Large intestine (tissue), 3 donors: ENCODE measurements around the gene FKBP10. TPM values are rescaled to one million over a fixed set of nuclear protein-coding genes. Genes with fewer than 3 reads are reported as not detected.

Source experiments
- DNase-seq, 2 donors: peaks; one replicate each; pipeline versions ENCODE4 v3.0.0 to v3.0.0-alpha.2; 2013
- H3K27ac ChIP-seq: one replicate; pipeline ENCODE4 v1.5.1; 2013; ENCODE audit warnings: low read length
- H3K27me3 ChIP-seq: 2 replicates; pipeline ENCODE4 v1.6.1; 2013; ENCODE audit warnings: low read length; ENCODE audit not compliant: control insufficient read depth, insufficient read depth
- H3K36me3 ChIP-seq: 2 replicates; pipeline ENCODE4 v1.6.1; 2013; ENCODE audit warnings: low read length; ENCODE audit not compliant: control insufficient read depth, insufficient read depth
- H3K4me1 ChIP-seq: one replicate; pipeline ENCODE4 v1.6.1; 2013; ENCODE audit warnings: low read length; ENCODE audit not compliant: control insufficient read depth, insufficient read depth
- H3K4me3 ChIP-seq: one replicate; pipeline ENCODE4 v1.5.1; 2013; ENCODE audit warnings: low read length
- H3K9me3 ChIP-seq: one replicate; pipeline ENCODE4 v1.6.1; 2013; ENCODE audit warnings: mild to moderate bottlenecking, low read depth, low read length, moderate library complexity; ENCODE audit not compliant: control insufficient read depth
- WGBS: methylation state at CpG from one replicate; pipeline ENCODE4 v1.1.5; 2013; ENCODE audit warnings: low lambda C conversion rate; ENCODE audit not compliant: insufficient coverage; 5-methylcytosine and 5-hydroxymethylcytosine counted together
- polyA plus RNA-seq: library from polyadenylated mRNA; unstranded; fragments of 120-200 nt; gene quantifications from one replicate; pipeline ENCODE4 v1.2.1, GENCODE V29; 2013

Gene FKBP10
- polyA plus RNA-seq, 1 donor: 43.2 TPM

DNA sequence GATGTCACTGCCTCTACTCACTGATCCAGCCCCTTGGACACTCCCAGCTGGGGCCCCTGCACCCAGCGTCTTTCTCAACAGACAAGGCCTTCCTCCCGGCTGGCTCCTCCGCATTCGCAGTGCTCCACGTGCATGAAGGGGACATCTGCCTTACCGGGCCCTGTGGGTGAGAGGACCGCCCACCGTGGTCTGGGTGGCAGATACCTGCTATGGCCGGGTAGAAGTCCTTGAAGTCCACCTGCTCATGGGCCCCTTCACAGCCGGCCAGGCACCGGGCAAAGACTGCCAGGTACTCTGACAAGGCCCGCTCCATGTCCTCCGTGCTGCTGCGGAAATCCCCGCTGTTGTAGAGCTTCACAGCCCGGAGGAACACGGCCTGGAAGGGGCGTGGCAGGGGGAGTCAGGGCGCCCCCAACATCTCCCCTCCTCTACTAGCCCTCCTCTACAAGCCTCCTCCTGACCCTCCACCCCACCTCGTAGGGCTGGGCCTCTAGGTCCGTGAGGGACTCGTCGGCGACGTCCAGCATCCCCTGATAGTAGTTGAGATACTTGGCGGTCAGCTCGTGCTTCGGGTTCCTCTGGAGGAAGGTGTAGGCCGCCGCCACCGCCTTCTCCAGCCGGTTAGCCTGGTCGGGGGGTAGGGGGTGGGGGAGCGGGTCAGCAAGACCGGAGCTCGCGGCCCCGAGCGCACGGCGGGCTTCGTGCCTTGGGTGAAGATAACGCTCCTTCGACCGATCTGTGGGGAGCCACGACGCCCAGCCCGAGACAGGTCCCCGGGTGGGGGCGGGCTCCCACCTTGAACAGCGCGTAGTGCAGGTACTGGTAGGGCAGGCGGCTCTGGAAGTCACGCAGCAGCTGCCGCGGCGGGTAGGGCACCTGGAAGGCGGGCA, 1.9 kb upstream of the FKBP10 start:
- Histone ChIP-seq H3K4me3 (peak overlapping the region; percentile 60), H3K27me3 (no peaks in the 10 kb centered on the region), H3K36me3 (peaks cover 11% of the 10 kb centered on the region), H3K4me1 (peaks cover 31% of the 10 kb centered on the region), H3K27ac (peak overlapping the region; percentile 51), H3K9me3 (peaks cover 5% of the 10 kb centered on the region)
- no CpG with 5 or more reads among the region's 58 CpGs for WGBS
- no peak for DNase-seq

DNA sequence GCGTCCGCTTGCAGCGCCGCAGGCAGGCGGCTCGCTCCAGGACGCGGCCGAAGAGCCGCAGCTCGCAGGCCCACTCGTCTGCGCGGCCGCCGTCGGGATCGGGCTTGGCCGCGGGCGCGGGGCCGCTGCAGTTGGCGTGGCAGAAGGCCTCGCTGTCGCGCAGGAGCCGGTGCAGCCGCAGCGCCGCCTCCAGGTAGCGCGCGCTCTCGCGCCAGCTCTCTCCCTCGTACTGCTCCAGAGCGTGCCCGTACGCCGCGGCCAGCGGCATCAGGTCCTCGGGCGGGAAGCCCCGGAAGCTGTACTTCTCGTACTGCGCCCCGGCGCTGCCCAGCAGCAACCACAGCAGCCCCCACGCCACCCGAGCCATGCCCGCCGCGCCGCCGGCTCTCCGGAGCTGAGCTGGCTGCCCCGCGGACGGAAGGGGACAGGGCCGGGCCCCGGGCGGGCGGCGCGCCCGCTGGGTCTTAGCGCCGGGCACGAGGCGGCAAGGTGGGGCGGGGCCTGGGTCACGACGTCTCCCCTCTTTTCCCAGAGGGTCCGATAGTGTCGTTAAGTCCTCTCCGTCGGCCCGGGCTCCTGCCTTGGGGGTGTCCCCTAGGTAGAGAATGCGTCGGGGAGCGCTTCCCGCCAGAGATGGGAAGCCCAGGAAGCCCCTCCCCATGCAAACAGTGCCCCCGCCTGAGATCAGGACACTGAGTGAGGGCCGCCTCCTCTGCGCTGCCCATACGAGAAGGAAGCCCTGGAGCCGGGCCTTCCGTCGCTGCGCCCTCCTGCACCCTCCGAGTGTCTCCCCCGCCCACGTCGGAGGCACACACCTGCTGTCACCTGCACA, 1.0 kb upstream of the FKBP10 start, which contains the start of gene P3H4:
P3H4 (minus strand) TSS at position 401 of the 832 bp plus-strand sequence; CDS start at position 367, 34 bp downstream.
- Histone ChIP-seq H3K36me3 (peaks cover 9% of the 10 kb centered on the region), H3K9me3 (peaks cover 5% of the 10 kb centered on the region), H3K27ac (peak within 1 kb of the TSS; percentile 64), H3K4me1 (peaks cover 27% of the 10 kb centered on the region), H3K4me3 (peak within 1 kb of the TSS; percentile 60), H3K27me3 (no peaks in the 10 kb centered on the region)
- WGBS: no CpG with 5 or more reads among the region's 96 CpGs
- peak; percentile 85 to 94 for DNase-seq

DNA sequence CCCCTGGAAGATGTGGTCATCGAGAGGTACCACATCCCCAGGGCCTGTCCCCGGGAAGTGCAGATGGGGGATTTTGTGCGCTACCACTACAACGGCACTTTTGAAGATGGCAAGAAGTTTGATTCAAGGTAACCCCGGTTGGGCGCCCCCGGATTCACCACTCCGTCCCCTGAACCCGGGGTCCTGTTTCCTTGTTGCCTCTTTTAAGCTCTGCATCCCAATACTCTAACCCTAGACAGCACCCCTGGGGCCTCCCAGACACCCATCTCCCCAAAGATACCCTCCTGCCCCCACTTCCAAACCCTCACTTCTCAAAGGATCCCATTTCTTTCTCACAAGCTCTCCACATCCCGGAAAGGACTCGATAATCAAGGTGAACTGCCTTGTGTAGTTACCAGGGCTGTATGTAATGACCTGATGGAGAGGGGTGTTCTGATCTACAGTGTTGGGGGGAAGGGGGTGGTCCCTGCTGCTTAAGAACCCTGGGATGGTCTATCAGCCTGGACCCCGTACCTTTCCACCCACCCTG, 412 bp downstream of the FKBP10 start:
- peaks cover 22% of the 10 kb centered on the region for H3K4me1 ChIP-seq
- DNase-seq: no peak
- peak overlapping the region; percentile 64 for H3K27ac ChIP-seq
- H3K36me3 ChIP-seq: peaks cover 14% of the 10 kb centered on the region
- no CpG with 5 or more reads among the region's 12 CpGs for WGBS
- H3K9me3 ChIP-seq: peaks cover 5% of the 10 kb centered on the region
- H3K4me3 ChIP-seq: peak overlapping the region; percentile 60
- no peaks in the 10 kb centered on the region for H3K27me3 ChIP-seq

DNA sequence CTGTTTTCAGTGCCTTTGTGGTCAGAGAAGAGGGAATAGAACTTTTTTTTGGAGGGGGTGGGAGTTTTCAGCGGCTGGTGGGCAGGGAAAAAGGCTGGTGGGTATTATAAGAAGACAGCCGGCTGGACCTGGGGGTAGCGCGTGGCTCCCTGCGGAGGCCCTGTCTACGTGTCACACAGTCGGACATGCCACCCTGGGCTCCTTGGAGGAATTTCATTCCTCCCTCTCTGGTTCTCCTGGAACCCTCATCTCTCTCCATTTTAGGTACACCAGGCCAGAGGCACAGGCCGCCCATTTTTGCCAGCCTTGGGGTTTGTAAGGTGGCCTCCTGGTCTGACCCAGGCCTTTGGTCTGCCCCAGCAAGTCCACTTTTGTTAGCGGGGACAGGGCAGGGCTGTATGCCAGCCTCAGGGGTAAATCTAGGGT, 908 bp downstream of the FKBP10 start:
- H3K27me3 ChIP-seq: no peaks in the 10 kb centered on the region
- no peak for DNase-seq
- H3K4me1 ChIP-seq: peaks cover 22% of the 10 kb centered on the region
- H3K4me3 ChIP-seq: peak overlapping the region; percentile 60
- WGBS: no CpG with 5 or more reads among the region's 9 CpGs
- peaks cover 5% of the 10 kb centered on the region for H3K9me3 ChIP-seq
- H3K27ac ChIP-seq: no peak overlapping the region
- peaks cover 12% of the 10 kb centered on the region for H3K36me3 ChIP-seq

DNA sequence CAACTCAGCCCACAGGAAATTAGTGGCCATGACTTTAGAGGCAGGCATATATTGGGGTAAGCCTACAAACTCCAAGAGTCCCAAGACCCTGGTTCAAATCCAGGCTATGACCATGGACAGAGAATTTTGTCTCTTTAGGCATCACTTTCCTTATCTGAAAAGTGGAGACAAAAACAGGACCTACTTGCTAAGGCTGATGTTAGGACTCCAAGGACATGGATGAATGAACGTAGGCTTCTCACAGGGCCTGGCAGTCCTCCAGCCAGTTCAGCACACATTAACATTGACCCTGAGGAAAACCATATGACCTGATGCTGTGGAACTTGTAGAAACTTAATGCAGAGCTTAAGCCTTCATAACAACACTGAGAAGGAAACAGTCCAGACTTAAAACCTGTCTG, 1.4 kb downstream of the FKBP10 start:
- DNase-seq: no peak
- no peak overlapping the region for H3K4me3 ChIP-seq

DNA sequence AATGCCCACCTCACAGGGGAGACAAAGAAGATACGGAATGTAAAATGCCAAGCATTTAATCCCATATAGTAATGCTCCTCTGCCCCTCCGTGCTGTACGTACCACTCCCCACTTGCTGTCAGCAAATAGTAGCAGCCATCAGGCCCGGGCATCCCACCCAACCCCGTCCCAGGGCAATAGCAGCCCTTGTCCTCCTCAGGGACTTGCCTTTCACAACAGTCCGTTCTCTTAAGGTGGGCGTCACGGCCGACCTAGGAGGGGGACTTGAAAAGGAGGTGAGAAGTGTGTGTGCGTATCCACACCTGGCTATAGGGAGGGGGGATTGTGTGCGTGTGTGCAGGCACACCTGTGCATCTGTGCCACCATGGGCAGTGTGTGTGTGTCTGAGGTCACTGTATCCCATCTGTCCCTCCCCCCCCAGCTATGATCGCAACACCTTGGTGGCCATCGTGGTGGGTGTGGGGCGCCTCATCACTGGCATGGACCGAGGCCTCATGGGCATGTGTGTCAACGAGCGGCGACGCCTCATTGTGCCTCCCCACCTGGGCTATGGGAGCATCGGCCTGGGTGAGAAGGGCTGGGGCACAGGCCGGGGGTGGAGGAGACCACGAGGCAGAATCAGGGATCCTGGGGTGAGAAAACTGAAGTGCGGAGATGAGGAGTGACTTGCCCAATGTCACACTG, 4.0 kb downstream of the FKBP10 start:
- Histone ChIP-seq H3K27me3 (no peaks in the 10 kb centered on the region), H3K9me3 (no peaks in the 10 kb centered on the region), H3K36me3 (peaks cover 15% of the 10 kb centered on the region), H3K27ac (no peak overlapping the region), H3K4me1 (peaks cover 12% of the 10 kb centered on the region), H3K4me3 (no peak overlapping the region)
- no CpG with 5 or more reads among the region's 23 CpGs for WGBS
- no peak for DNase-seq

More for the DNA sequence above, 1.4 kb downstream of the FKBP10 start:
- H3K27ac ChIP-seq: no peak overlapping the region
- peaks cover 22% of the 10 kb centered on the region for H3K4me1 ChIP-seq
- WGBS: no CpG with 5 or more reads among the region's 1 CpG
- H3K9me3 ChIP-seq: peaks cover 5% of the 10 kb centered on the region
- peaks cover 10% of the 10 kb centered on the region for H3K36me3 ChIP-seq
- no peaks in the 10 kb centered on the region for H3K27me3 ChIP-seq

DNA sequence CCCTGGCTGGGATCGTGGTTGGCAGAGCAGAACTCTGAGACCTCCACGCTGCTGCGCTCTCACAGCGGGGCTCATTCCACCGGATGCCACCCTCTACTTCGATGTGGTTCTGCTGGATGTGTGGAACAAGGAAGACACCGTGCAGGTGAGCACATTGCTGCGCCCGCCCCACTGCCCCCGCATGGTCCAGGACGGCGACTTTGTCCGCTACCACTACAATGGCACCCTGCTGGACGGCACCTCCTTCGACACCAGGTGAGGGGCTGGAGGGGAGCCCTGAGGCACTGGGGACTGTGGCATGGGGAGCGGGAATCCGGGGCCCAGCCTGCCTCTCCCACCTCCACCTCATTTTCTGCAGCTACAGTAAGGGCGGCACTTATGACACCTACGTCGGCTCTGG, 5.2 kb downstream of the FKBP10 start:
- Histone ChIP-seq H3K4me1 (peaks cover 5% of the 10 kb centered on the region), H3K4me3 (no peak overlapping the region), H3K36me3 (peaks cover 15% of the 10 kb centered on the region), H3K27ac (no peak overlapping the region), H3K9me3 (no peaks in the 10 kb centered on the region), H3K27me3 (no peaks in the 10 kb centered on the region)
- no peak for DNase-seq
- no CpG with 5 or more reads among the region's 20 CpGs for WGBS

DNA sequence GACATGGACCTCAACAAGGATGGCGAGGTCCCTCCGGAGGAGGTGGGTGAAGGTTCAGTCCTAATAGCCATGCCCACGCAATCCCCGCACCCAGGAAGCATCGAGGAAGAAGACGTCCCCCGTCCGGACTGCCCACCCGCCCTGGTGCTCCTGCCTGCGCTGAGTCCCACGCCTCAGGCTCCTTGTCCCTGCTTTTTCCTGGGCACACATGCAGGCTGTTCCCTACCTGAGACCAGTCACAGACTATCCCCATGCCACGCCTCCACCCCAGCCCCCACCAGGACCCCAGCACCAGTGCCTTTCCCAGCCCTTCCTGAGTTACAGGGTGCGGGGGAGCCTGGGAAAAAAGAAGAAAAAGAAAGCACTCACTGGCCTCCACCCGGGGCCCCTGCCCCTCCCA, 9.0 kb downstream of the FKBP10 start:
- H3K9me3 ChIP-seq: no peaks in the 10 kb centered on the region
- DNase-seq: no peak
- peaks cover 29% of the 10 kb centered on the region for H3K36me3 ChIP-seq
- no peaks in the 10 kb centered on the region for H3K27me3 ChIP-seq
- no peaks in the 10 kb centered on the region for H3K4me1 ChIP-seq
- H3K27ac ChIP-seq: no peak overlapping the region
- WGBS: no CpG with 5 or more reads among the region's 14 CpGs
- H3K4me3 ChIP-seq: no peak overlapping the region

DNA sequence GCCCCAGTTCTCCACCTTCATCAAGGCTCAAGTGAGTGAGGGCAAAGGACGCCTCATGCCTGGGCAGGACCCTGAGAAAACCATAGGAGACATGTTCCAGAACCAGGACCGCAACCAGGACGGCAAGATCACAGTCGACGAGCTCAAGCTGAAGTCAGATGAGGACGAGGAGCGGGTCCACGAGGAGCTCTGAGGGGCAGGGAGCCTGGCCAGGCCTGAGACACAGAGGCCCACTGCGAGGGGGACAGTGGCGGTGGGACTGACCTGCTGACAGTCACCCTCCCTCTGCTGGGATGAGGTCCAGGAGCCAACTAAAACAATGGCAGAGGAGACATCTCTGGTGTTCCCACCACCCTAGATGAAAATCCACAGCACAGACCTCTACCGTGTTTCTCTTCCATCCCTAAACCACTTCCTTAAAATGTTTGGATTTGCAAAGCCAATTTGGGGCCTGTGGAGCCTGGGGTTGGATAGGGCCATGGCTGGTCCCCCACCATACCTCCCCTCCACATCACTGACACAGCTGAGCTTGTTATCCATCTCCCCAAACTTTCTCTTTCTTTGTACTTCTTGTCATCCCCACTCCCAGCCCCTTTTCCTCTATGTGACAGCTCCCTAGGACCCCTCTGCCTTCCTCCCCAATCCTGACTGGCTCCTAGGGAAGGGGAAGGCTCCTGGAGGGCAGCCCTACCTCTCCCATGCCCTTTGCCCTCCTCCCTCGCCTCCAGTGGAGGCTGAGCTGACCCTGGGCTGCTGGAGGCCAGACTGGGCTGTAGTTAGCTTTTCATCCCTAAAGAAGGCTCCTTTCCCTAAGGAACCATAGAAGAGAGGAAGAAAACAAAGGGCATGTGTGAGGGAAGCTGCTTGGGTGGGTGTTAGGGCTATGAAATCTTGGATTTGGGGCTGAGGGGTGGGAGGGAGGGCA, 9.7 kb downstream of the FKBP10 start:
- no peak overlapping the region for H3K4me3 ChIP-seq
- H3K27me3 ChIP-seq: no peaks in the 10 kb centered on the region
- no peak for DNase-seq
- no peaks in the 10 kb centered on the region for H3K4me1 ChIP-seq
- H3K9me3 ChIP-seq: no peaks in the 10 kb centered on the region
- 100% methylated on average over 1 of the region's 12 CpGs for WGBS
- H3K36me3 ChIP-seq: peaks cover 28% of the 10 kb centered on the region
- no peak overlapping the region for H3K27ac ChIP-seq
